ENCODE data around the gene CEP162. TPM values are rescaled to one million over a fixed set of nuclear protein-coding genes. Genes with fewer than 3 reads are reported as not detected.
"Not testable (repeated sequence)": the region's sequence is repeated elsewhere in the genome, so short reads cannot be mapped to it uniquely, and the experiment has no call there.

Gene CEP162
- total and polyA plus RNA-seq, 10 of the 15 experiments (the other 5 are each of a cell fraction or from before 2014, with no cell fraction given) = 2.7 to 7.9 (median 4.5) TPM

- BruUV-seq (replicated peaks); H3K4me3 ChIP-seq; POLR2A ChIA-PET; H3K4me1 ChIP-seq (ENCODE audit: control insufficient read depth, insufficient read depth, low read length); H3K27me3 ChIP-seq (replicated peaks in 1 of 2; ENCODE audit: control insufficient read depth in 2 of 2, insufficient read depth in 2 of 2, low read length in 1 of 2); H3K27ac ChIP-seq (ENCODE audit: control insufficient read depth, insufficient read depth); RAD21 ChIA-PET (ENCODE audit: unreplicated experiment); H3K36me3 ChIP-seq (ENCODE audit: control insufficient read depth in 2 of 2, insufficient read depth in 2 of 2, low read length in 1 of 2); CTCF ChIA-PET; H3K4me2 ChIP-seq (ENCODE audit: control insufficient read depth, insufficient read depth); ATAC-seq; H3K9ac ChIP-seq (ENCODE audit: control insufficient read depth, insufficient read depth, low read length); DNase-seq (ENCODE audit: low read depth, low spot score); H4K20me1 ChIP-seq (ENCODE audit: control insufficient read depth, insufficient read depth); in situ Hi-C loops (cut with MboI); H3K79me2 ChIP-seq (ENCODE audit: control insufficient read depth, insufficient read depth, low read length); FAIRE-seq; intact Hi-C loops (cut with micrococcal nuclease; ENCODE audit: unreplicated experiment); H2AFZ ChIP-seq (ENCODE audit: control insufficient read depth, low read depth, low read length); SMC1A ChIA-PET (ENCODE audit: uncharacterized antibody, unreplicated experiment); H3K9me3 ChIP-seq (replicated peaks; ENCODE audit: control insufficient read depth, insufficient read depth, low read length): not testable (repeated sequence)
- WGBS (ENCODE audit: insufficient coverage, insufficient replicate concordance, low lambda C conversion rate, missing lambda C conversion rate) = 97% methylated on average over 9 of the region's 9 CpGs
Observed at GRCh38 chr6:84133385-84133784, 94.1 kb downstream of the CEP162 start.

- H3K79me2 ChIP-seq (ENCODE audit: control insufficient read depth, insufficient read depth, low read length); H3K4me1 ChIP-seq (ENCODE audit: control insufficient read depth, insufficient read depth, low read length); H3K9me3 ChIP-seq (replicated peaks; ENCODE audit: control insufficient read depth, insufficient read depth, low read length); FAIRE-seq; H4K20me1 ChIP-seq (ENCODE audit: control insufficient read depth, insufficient read depth); intact Hi-C loops (cut with micrococcal nuclease; ENCODE audit: unreplicated experiment); H2AFZ ChIP-seq (ENCODE audit: control insufficient read depth, low read depth, low read length); ATAC-seq; RAD21 ChIA-PET (ENCODE audit: unreplicated experiment); H3K9ac ChIP-seq (ENCODE audit: control insufficient read depth, insufficient read depth, low read length); POLR2A ChIA-PET; in situ Hi-C loops (cut with MboI); H3K4me2 ChIP-seq (ENCODE audit: control insufficient read depth, insufficient read depth); H3K36me3 ChIP-seq (ENCODE audit: control insufficient read depth in 2 of 2, insufficient read depth in 2 of 2, low read length in 1 of 2); H3K4me3 ChIP-seq; H3K27ac ChIP-seq (ENCODE audit: control insufficient read depth, insufficient read depth); H3K27me3 ChIP-seq (replicated peaks in 1 of 2; ENCODE audit: control insufficient read depth in 2 of 2, insufficient read depth in 2 of 2, low read length in 1 of 2); BruUV-seq (replicated peaks); DNase-seq (ENCODE audit: low read depth, low spot score); SMC1A ChIA-PET (ENCODE audit: uncharacterized antibody, unreplicated experiment): not testable (repeated sequence)
- CTCF ChIA-PET = interaction anchor here (1.2 kb wide), 1 partner anchor 9 kb away, joined by 3 read pairs; no protein-coding TSS in a partner anchor
- WGBS (ENCODE audit: insufficient coverage, insufficient replicate concordance, low lambda C conversion rate, missing lambda C conversion rate) = 94% methylated on average over 1 of the region's 1 CpG
Observed at GRCh38 chr6:84129588-84129987, 97.9 kb downstream of the CEP162 start.

GRCh38 chr6:84123186-84123585, 104.3 kb downstream of the CEP162 start:
- DNase-seq (ENCODE audit: low read depth, low spot score) = no peak

More at GRCh38 chr6:84123186-84123585, 104.3 kb downstream of the CEP162 start:
- POLR2A ChIA-PET = no interaction called here
- Histone ChIP-seq H3K9me3 (replicated peaks; ENCODE audit: control insufficient read depth, insufficient read depth, low read length) (no peaks in the 10 kb centered on the region), H3K27ac (ENCODE audit: control insufficient read depth, insufficient read depth) (no peak overlapping the region), H3K4me1 (ENCODE audit: control insufficient read depth, insufficient read depth, low read length) (no peaks in the 10 kb centered on the region), H3K4me2 (ENCODE audit: control insufficient read depth, insufficient read depth) (no peak overlapping the region), H4K20me1 (ENCODE audit: control insufficient read depth, insufficient read depth) (no peaks in the 10 kb centered on the region), H2AFZ (ENCODE audit: control insufficient read depth, low read depth, low read length) (no peak overlapping the region), H3K36me3 (ENCODE audit: control insufficient read depth in 2 of 2, insufficient read depth in 2 of 2, low read length in 1 of 2) (no peaks in the 10 kb centered on the region), H3K4me3 (no peak overlapping the region), H3K9ac (ENCODE audit: control insufficient read depth, insufficient read depth, low read length) (no peak overlapping the region), H3K79me2 (ENCODE audit: control insufficient read depth, insufficient read depth, low read length) (no peaks in the 10 kb centered on the region), H3K27me3 (replicated peaks in 1 of 2; ENCODE audit: control insufficient read depth in 2 of 2, insufficient read depth in 2 of 2, low read length in 1 of 2) (no peaks in the 10 kb centered on the region)
- TF ChIP-seq PML (IDR thresholded peaks at IDR 0.05; ENCODE audit: low read length) (no peak), NRF1 (conservative IDR thresholded peaks at IDR 0.05; ENCODE audit: low read depth, low read length) (no peak), RUNX3 (IDR thresholded peaks at IDR 0.05; ENCODE audit: low read length) (0 out of 2 replicates have a peak, but pooled peaks have one; percentile 17), SPI1 (IDR thresholded peaks at IDR 0.05; ENCODE audit: borderline replicate concordance, insufficient read depth, low read depth, low read length) (peak; percentile 47; the same call in 1 of the 2 replicates)
- no TSS peak for BruUV-seq (replicated peaks)
- SMC1A ChIA-PET (ENCODE audit: uncharacterized antibody, unreplicated experiment) = no interaction called here
- ATAC-seq = peak; percentile 61
- RAD21 ChIA-PET (ENCODE audit: unreplicated experiment) = no interaction called here
- intact Hi-C loops (cut with micrococcal nuclease; ENCODE audit: unreplicated experiment) (no loop called here), in situ Hi-C loops (cut with MboI) (no loop called here)
- no peak for FAIRE-seq
- CTCF ChIA-PET = no interaction called here
- WGBS (ENCODE audit: insufficient coverage, insufficient replicate concordance, low lambda C conversion rate, missing lambda C conversion rate) = 44% methylated on average over 1 of the region's 2 CpGs
